Ishikawa (cell line): ENCODE data around the gene ARL14EP.

ENCODE experiments used
- EP300 ChIP-seq: IDR thresholded peaks from 2 replicates; pipeline ENCODE4 v1.6.1; 2012; ENCODE audit warnings: borderline replicate concordance
- MAX ChIP-seq: IDR thresholded peaks from 2 replicates; pipeline ENCODE4 v1.6.1; 2012

- no peak for TF ChIP-seq EP300
- TF ChIP-seq MAX: no peak
These were observed 12.3 kb upstream of the ARL14EP start for GRCh38 chr11:30310623-30311022.
